HepG2 (cell line): ENCODE data around the gene SH3YL1. TPM values are rescaled to one million over a fixed set of nuclear protein-coding genes. Genes with fewer than 3 reads are reported as not detected.

Experiments
- ARHGAP35 ChIP-seq: sonication (generic); formaldehyde crosslinking; IDR thresholded peaks from 2 replicates; pipeline ENCODE4 v1.9.0; 2022; ENCODE audit warnings: mild to moderate bottlenecking, inconsistent platforms, moderate library complexity, missing genetic modification reagents, borderline replicate concordance
- ARID5B ChIP-seq: IDR thresholded peaks from 2 replicates; pipeline ENCODE4 v1.4.0; 2020; ENCODE audit warnings: mild to moderate bottlenecking, missing genetic modification reagents
- ATF7-NPFF ChIP-seq: sonication (generic); formaldehyde crosslinking; IDR thresholded peaks from 2 replicates; pipeline ENCODE4 v1.8.1; 2023; ENCODE audit warnings: mild to moderate bottlenecking, low read depth, missing genetic modification reagents, moderate library complexity
- CEBPG ChIP-seq: IDR thresholded peaks from 2 replicates; pipeline ENCODE4 v1.6.1; 2016
- FOXM1 ChIP-seq: sonication (generic); formaldehyde crosslinking; IDR thresholded peaks from 2 replicates; pipeline ENCODE4 v1.5.0; 2020; ENCODE audit warnings: missing genetic modification reagents
- GLI4 ChIP-seq: sonication (generic); formaldehyde crosslinking; IDR thresholded peaks from 2 replicates; pipeline ENCODE4 v1.5.1; 2020; ENCODE audit warnings: missing genetic modification reagents, mild to moderate bottlenecking, moderate library complexity, borderline replicate concordance
- NFKBIZ ChIP-seq: IDR thresholded peaks from 2 replicates; pipeline ENCODE4 v1.6.1; 2018; ENCODE audit warnings: missing genetic modification reagents, missing compliant biosample characterization
- ZNF235 ChIP-seq: sonication (generic); formaldehyde crosslinking; IDR thresholded peaks from 2 replicates; pipeline ENCODE4 v1.8.1; 2023; ENCODE audit warnings: mild to moderate bottlenecking, missing genetic modification reagents, borderline replicate concordance
- ZNF354B ChIP-seq: sonication (generic); formaldehyde crosslinking; IDR thresholded peaks from 2 replicates; pipeline ENCODE4 v1.8.0; 2022; ENCODE audit warnings: mild to moderate bottlenecking, missing genetic modification reagents
- ZNF382 ChIP-seq: sonication (generic); formaldehyde crosslinking; IDR thresholded peaks from 2 replicates; pipeline ENCODE4 v1.5.0; 2020; ENCODE audit warnings: missing genetic modification reagents, mild to moderate bottlenecking, borderline replicate concordance
- ZNF556 ChIP-seq: sonication (generic); formaldehyde crosslinking; IDR thresholded peaks from 2 replicates; pipeline ENCODE4 v1.4.0; 2020; ENCODE audit warnings: mild to moderate bottlenecking, missing genetic modification reagents, borderline replicate concordance
- ZNF672 ChIP-seq: sonication (generic); formaldehyde crosslinking; IDR thresholded peaks from 2 replicates; pipeline ENCODE4 v1.8.1; 2022; ENCODE audit warnings: missing genetic modification reagents
- polyA plus RNA-seq, 8 experiments: library from polyadenylated mRNA; depleted of rRNA in 3 of 8; stranded (reverse) in 7 of 8; unstranded in 1 of 8; fragments of >200 nt; fragmentation: Illumina TruSeq in 4 of 8; extraction: Trizol in 4 of 8; gene quantifications; 2 replicates each; pipeline versions ENCODE4 v1.2.1 to v1.2.3, GENCODE V29; 2011 to 2016; ENCODE audit warnings: low read depth in 4 of 8, missing spikeins in 1 of 8, mixed read lengths in 1 of 8; ENCODE audit not compliant: insufficient read depth in 1 of 8
- total RNA-seq, 5 experiments: library from RNA; depleted of rRNA; stranded (reverse); fragments of >200 nt; fragmentation: Illumina TruSeq; extraction: Trizol; gene quantifications; 2 replicates each; pipeline ENCODE4 v1.2.3, GENCODE V29; 2016; ENCODE audit warnings: low read depth in 1 of 5
- TF ChIP-seq, protein P1 (sequence below): sonication (generic); formaldehyde crosslinking; IDR thresholded peaks from 2 replicates; pipeline ENCODE4 v1.5.1; 2020; ENCODE audit warnings: mild to moderate bottlenecking, missing genetic modification reagents, borderline replicate concordance
- TF ChIP-seq, protein P2 (sequence below): sonication (generic); formaldehyde crosslinking; IDR thresholded peaks from 2 replicates; pipeline ENCODE4 v1.4.0; 2020; ENCODE audit warnings: low read depth, missing genetic modification reagents

SH3YL1 gene
- total and polyA plus RNA-seq, 2 of the 13 experiments (the other 11 are each of a cell fraction or from before 2014, with no cell fraction given) = 13.0 to 48.2 TPM

DNA sequence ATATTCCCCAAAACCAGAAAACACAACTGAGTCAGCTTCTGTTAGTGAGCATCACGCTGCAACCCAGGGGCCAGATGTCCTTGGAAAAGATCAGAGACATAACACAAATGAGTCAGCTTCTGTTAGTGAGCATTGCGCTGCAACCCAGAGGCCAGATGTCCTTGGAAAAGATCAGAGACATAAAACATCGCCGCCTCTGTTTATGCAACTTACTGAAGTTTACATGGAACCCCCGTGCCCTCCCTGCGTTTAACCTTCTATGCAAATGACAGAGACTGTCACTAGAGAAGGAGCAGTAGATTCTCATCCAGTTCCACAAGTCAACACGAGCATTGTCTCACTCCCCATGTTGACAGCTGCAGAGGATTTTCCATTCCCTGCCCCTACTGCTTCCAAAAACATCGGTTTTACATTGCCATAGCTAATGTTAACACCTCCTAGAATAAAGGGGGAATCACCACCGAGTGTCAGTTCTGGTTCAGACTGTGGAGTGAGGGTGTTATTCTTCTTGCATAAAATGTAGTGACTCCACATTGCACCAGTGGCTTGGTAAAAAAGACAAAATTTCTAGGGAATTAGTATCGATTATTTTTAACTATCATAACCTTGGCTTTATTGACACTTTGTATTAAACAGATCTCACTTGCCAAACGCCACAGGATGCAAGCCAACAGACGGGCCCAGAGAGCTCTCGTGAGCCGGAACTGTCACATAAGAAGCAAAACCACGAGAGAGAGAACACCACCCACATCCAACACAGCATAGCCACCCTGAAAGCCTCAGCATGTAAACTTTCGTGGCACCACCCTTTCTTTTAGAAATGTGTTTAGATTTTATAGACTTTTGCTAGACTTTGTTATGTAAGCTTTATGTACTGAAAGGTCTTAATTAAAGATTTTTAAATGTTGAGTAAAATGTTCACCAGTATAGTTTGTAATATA is 87.7 kb downstream of the SH3YL1 start (continued):
- TF ChIP-seq ZNF235 (CRISPR knock-in tag) (no peak), ZNF354B (CRISPR knock-in tag) (no peak), ATF7-NPFF (0 out of 2 replicates have a peak, but pooled peaks have one; percentile 42), ZNF382 (CRISPR knock-in tag) (no peak), ZNF556 (CRISPR knock-in tag) (peak; percentile 91; the same call in 1 of the 2 replicates), CEBPG (CRISPR knock-in tag) (peak; percentile 93), ZNF672 (CRISPR knock-in tag) (no peak), NFKBIZ (CRISPR knock-in tag) (peak; percentile 98), FOXM1 (CRISPR knock-in tag) (no peak), ARID5B (peak; percentile 97), GLI4 (CRISPR knock-in tag) (no peak; the same call in 1 of the 2 replicates), ARHGAP35 (CRISPR knock-in tag) (no peak)
- TF ChIP-seq, protein P1, sequence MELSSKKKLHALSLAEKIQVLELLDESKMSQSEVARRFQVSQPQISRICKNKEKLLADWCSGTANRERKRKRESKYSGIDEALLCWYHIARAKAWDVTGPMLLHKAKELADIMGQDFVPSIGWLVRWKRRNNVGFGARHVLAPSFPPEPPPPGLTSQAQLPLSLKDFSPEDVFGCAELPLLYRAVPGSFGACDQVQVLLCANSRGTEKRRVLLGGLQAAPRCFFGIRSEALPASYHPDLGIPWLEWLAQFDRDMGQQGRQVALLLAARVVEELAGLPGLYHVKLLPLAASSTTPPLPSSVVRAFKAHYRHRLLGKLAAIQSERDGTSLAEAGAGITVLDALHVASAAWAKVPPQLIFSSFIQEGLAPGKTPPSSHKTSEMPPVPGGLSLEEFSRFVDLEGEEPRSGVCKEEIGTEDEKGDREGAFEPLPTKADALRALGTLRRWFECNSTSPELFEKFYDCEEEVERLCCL (CRISPR knock-in tag) = no peak
- TF ChIP-seq, protein P2, sequence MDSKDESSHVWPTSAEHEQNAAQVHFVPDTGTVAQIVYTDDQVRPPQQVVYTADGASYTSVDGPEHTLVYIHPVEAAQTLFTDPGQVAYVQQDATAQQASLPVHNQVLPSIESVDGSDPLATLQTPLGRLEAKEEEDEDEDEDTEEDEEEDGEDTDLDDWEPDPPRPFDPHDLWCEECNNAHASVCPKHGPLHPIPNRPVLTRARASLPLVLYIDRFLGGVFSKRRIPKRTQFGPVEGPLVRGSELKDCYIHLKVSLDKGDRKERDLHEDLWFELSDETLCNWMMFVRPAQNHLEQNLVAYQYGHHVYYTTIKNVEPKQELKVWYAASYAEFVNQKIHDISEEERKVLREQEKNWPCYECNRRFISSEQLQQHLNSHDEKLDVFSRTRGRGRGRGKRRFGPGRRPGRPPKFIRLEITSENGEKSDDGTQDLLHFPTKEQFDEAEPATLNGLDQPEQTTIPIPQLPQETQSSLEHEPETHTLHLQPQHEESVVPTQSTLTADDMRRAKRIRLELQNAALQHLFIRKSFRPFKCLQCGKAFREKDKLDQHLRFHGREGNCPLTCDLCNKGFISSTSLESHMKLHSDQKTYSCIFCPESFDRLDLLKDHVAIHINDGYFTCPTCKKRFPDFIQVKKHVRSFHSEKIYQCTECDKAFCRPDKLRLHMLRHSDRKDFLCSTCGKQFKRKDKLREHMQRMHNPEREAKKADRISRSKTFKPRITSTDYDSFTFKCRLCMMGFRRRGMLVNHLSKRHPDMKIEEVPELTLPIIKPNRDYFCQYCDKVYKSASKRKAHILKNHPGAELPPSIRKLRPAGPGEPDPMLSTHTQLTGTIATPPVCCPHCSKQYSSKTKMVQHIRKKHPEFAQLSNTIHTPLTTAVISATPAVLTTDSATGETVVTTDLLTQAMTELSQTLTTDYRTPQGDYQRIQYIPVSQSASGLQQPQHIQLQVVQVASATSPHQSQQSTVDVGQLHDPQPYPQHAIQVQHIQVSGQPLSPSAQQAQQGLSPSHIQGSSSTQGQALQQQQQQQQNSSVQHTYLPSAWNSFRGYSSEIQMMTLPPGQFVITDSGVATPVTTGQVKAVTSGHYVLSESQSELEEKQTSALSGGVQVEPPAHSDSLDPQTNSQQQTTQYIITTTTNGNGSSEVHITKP (CRISPR knock-in tag) = peak; percentile 73
